Stimulated activated CD8-positive, alpha-beta memory T cell treated with anti-CD3 and anti-CD28 coated beads, Interleukin-2, amount 100 ng/mL, for 48 hours (primary cell): Measurements from ENCODE around the gene ANGPTL1.

Experiments
- DNase-seq, 2 donors: peaks; one replicate each; pipeline ENCODE4 v3.0.0-alpha.2; 2020; ENCODE audit warnings: low read depth in 2 of 2

Gene ANGPTL1, protein sequence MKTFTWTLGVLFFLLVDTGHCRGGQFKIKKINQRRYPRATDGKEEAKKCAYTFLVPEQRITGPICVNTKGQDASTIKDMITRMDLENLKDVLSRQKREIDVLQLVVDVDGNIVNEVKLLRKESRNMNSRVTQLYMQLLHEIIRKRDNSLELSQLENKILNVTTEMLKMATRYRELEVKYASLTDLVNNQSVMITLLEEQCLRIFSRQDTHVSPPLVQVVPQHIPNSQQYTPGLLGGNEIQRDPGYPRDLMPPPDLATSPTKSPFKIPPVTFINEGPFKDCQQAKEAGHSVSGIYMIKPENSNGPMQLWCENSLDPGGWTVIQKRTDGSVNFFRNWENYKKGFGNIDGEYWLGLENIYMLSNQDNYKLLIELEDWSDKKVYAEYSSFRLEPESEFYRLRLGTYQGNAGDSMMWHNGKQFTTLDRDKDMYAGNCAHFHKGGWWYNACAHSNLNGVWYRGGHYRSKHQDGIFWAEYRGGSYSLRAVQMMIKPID

GRCh38 chr1:178870944-178871343, at the start of gene ANGPTL1:
TSS of gene ANGPTL1 (minus strand) at chr1:178871077. CDS start at chr1:178865776, 5,301 bp downstream.
- no peak for DNase-seq

DNA sequence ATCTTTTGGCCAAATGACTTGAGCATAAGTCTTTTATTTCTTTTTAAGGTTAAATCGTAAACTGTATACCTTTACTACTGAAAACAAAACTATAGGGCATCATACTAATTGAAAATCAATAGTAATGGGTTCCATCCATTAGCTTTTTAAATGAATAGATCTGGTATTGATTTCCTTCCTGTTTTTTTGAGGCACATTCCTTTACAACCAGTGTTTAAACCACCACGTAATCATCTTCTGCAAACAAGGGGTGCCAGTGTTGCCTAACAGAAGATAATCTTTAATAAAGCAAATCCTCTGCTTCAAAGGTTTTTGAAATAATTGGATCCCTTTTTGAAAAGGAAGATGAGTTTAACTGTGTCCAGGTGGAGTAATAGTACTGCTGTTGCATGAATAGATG, 48.7 kb upstream of the ANGPTL1 start:
- DNase-seq, result no peak

- no peak for DNase-seq
These were observed 48.1 kb upstream of the ANGPTL1 start for GRCh38 chr1:178918955-178919354.

DNA sequence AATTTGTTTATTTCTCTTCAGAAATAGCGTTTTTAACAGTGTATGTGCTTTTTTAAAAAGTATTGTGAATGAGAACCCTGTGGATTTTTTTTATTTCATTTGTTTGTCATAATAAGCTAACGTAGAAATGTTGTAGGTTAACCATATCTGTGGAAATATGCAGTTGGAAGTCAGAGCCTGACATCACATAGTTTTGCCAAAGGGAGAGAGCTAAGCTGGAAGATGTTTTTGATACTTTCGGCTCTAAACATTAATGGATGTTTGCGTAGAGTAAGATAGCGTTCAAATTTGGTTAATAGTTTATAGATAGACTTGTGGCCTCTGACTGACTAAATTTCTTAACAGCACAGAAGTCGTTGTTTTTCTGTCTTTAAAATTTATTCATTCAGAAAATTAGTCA, 47.4 kb upstream of the ANGPTL1 start:
- DNase-seq, result no peak

DNA sequence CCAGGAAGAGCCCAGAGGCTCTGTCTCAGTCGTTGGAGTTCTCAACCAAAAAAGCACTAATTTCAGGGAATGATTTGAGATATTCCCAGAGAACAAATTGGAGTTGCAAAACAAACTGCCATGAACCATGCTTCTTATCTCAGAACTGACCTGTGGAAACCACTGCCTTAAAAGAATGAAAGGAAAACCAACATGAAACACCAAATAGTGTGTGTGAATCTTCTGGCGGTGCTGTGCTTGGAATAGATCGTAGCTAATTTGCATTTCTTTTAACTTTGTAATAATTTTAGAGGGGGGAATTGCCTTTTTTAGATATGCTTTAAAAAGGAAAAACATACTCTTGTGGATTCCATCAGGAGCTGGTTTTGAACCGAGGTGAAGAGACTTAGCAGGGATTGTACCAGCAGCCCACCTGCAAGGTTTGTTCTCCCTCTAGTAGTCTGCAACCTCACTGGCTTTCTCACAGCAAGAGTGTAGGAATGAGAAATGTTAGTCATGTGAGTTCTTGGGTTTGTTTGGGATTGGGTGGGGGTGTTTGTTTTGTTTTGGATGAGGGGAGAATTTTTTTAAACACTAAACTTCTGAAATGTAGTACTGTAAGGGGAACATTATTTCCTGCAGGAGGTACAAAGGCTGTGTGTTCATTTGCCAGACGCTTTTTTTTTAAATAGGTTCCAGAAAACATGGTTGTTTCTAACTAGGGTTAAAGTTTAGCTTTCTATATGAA, 45.7 kb upstream of the ANGPTL1 start:
- DNase-seq, result no peak

GRCh38 chr1:178912597-178912996, 41.7 kb upstream of the ANGPTL1 start:
- no peak for DNase-seq

DNA sequence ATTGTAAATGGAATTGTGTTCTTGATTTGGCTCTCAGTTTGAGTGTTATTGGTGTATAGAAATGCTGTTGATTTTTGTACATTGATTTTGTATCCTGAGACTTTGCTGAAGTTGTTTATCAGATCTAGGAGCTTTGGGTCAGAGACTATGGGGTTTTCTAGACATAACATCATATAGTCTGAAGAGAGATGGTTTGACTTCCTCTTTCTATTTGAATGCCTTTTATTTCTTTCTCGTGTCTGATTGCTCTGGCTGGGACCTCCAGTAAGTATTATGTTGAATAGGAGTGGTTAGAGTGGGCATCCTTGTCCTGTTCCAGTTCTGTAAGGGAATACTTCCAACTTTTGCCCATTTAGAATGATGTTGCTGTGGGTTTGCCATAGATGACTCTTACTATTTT, 39.1 kb upstream of the ANGPTL1 start:
- no peak for DNase-seq

GRCh38 chr1:178908358-178908757, 37.5 kb upstream of the ANGPTL1 start:
- DNase-seq, result no peak

DNA sequence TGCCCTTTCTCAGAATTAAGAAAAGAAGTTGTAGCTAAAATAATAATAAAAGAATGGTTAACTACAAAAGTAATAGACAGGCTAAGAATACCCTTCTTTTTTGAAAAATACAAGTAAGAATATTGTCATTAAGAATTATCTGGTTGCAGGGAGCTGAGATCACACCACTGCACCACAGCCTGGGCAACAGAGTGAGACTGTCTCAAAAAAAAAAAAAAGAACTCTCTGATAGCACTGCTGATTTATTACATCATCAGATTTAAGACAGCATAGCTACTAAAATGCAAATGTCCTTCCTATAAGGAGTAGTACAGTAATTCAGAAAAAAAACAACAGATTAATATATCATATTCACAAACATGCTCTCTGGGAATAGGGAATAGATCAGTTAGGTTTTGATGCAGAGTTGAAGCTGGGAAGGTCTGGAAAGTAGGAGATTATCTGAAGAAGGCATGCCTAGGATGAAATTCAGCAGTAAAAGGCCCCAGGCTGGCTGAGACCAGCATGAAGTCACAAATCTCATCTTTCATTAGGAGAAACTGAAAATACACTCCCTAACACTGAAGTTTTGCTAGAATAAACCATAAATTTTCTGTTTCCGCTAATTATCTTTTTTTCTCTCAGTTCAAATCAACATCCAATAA, 30.7 kb upstream of the ANGPTL1 start:
- no peak for DNase-seq

DNA sequence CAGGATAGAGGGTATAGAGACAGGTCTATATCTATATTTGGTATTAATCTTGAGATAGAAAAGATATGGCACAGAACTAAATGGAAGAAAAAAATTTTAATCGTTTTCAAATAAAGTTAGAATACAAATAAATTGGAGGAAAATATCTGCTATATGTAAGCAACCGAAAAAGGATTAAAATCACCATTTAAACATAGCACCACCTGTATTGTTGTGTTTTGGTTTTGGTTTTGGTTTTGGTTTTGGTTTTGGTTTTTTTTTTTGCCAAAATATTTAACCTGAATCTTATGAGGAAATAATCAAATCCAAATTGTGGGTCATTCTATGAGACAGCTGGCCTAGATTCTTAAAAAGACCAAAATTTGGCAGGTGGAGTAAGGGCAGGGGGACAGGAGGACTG, 28.5 kb upstream of the ANGPTL1 start:
- no peak for DNase-seq

- DNase-seq, result no peak
These were observed 27.5 kb upstream of the ANGPTL1 start for GRCh38 chr1:178898401-178898800.

DNA sequence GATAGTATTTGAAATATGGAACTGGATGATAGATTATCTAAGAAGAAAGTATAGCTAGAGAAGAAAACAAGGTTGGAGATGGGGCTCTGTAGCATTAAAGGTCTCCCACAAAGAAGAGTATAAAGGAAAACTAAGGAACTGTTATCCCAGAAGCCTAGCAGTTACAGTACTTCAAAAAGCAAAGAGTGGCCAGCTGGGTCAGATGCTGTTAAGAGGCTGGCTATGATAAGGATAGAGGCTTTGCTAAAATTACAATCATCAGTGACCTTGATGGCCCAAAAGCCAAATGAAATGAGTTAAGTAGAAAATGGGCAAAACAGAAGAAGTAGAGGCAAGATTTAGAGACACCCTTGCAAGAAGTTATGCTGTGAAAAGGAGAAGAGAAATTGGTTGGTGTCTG, 25.1 kb upstream of the ANGPTL1 start:
- DNase-seq, result no peak

- DNase-seq, result no peak
These were observed 15.7 kb upstream of the ANGPTL1 start for GRCh38 chr1:178886551-178886950.

- no peak for DNase-seq
These were observed 15.0 kb upstream of the ANGPTL1 start for GRCh38 chr1:178885869-178886268.

DNA sequence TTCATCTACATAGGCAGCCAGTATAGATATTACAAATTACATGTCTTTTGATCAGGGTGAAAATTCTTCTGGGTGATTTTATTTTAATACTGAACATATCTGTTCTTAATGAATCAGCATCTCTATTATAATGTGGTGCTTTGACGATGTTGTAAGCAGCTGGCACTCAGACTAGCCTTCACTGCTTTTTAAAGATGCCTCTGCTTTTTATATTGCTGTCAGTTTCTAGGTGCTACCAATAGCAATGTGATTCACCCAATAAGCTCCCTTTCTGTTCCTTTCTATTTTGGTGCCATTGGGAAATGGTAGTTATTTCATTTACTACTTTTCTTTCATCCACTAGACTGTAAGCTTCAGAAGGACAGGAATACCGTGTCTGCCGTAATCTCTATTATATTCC, 11.1 kb upstream of the ANGPTL1 start:
- no peak for DNase-seq

GRCh38 chr1:178877896-178878295, 7.0 kb upstream of the ANGPTL1 start:
- no peak for DNase-seq

GRCh38 chr1:178875936-178876335, 5.1 kb upstream of the ANGPTL1 start:
- DNase-seq, result no peak

DNA sequence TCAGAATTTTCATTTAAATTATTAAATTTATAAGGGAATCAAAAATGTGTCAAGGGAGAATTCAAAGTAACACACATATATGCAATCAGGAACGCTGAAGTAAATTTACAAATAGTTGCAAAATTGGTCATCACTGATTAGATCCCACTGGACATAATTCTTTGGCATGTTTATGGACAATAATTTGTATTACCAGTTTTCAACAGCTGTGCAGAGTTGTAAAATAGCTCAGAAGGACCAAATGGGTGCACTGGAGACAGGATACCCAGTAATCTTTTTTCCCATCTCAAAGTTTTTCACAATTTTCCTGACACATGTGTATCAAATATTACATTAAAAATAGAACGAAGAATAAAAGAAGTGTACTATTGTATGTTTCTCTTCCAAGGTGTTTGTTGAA, 4.1 kb upstream of the ANGPTL1 start:
- DNase-seq, result no peak

DNA sequence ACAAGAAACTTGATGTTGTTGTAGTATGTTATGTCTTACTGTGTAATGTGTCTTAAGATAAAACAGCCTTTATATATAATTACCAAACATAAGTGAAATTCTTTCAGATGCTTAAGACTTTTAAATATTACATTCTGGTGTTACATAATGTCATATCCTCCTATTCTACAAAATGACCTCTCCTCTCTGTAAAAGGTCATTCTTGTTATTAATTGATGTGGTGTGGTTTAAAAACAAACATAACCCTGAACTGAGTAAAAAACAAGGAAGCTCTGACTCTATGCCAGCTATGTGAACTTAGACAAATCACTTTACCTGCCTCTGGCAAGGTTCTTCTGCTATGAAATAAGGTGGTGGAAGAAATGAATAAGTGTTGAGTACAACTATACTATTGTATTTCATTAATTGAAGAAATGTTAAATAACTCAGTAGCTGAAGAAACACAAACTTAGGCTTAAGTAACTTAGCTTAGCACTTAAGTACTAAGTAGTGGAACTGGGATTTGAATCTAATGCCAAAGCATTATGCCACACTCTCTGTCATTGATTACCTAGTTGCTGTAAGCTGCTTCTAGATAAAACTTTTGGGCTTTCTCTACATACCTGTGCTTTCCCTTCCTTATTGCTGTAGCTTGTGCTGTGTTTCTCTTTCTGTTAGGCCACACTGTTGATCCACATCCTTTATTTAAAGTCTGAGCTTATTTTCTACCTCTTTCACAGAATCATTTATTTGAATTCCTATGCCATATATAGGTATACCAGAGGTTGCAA, 859 bp upstream of the ANGPTL1 start:
- DNase-seq, result no peak

DNA sequence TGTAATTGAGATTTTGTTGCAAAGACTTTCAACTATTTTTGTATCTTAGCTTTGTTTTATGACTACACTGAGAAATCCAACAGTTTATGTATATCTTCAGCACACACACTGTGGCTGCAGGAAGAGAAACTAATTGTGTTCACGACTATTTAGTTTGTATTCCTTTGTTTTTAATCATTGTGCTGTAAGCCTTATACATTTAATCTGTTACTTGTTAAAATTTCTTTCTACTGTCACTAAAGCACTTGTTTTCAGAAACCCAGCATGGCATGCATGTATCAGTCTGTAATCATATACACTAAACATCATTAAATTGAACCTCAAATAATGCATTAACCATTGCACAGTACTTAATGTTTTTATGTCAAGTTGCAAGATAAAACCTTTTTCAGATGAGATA, 656 bp downstream of the ANGPTL1 start:
- DNase-seq, result no peak

DNA sequence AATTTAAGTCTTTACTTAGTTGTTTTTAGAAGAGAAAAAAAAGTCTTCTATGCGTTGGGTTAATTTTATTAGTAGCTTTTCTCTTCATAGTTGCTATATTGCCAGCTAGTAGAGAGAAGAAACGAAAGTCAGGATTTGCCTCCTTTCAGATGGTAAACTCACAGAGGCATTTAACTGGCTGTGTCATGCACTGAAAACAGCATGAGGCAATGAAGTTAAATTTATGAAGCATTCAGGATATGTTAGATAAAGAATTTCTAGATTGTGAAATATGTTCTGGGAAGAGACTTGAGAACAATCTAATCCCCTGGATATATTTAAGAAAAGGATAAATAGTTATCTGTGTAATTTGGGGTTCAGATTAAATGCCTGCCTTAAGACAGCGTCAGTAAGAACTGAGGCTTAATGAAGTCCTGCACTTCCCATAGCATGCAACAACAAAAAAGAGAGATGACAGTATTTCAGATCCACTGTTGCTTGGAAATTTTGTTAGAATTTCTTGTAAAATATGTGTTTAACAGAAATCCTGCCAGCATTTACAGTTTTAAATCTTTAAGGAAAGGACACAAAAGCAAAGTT, 1.7 kb downstream of the ANGPTL1 start:
- no peak for DNase-seq
